HepG2 (cell line): ENCODE measurements around the gene PCGF2. TPM values are rescaled to one million over a fixed set of nuclear protein-coding genes. Genes with fewer than 3 reads are reported as not detected.

Experiments
- ARNT ChIP-seq: fragments of 450-650 bp; IDR thresholded peaks from 2 replicates; pipeline ENCODE4 v1.6.1; 2017
- BCL6 ChIP-seq: IDR thresholded peaks from 2 replicates; pipeline ENCODE4 v1.6.1; 2016; ENCODE audit warnings: missing genetic modification reagents, missing compliant biosample characterization
- CCDC6 ChIP-seq: sonication (generic); formaldehyde crosslinking; IDR thresholded peaks from 2 replicates; pipeline ENCODE4 v1.8.1; 2022; ENCODE audit warnings: mild to moderate bottlenecking, missing genetic modification reagents, moderate library complexity
- DPF2 ChIP-seq: sonication (generic); formaldehyde crosslinking; IDR thresholded peaks from 2 replicates; pipeline ENCODE4 v1.4.0; 2020; ENCODE audit warnings: mild to moderate bottlenecking, low read depth, missing genetic modification reagents, borderline replicate concordance
- EEA1 ChIP-seq: sonication (generic); formaldehyde crosslinking; IDR thresholded peaks from 2 replicates; pipeline ENCODE4 v1.5.1; 2020; ENCODE audit warnings: mild to moderate bottlenecking, missing genetic modification reagents, borderline replicate concordance
- FOSL1 ChIP-seq: sonication (generic); formaldehyde crosslinking; IDR thresholded peaks from 2 replicates; pipeline ENCODE4 v1.9.0; 2021; ENCODE audit warnings: missing genetic modification reagents, borderline replicate concordance
- HOXA5 ChIP-seq: sonication (generic); formaldehyde crosslinking; IDR thresholded peaks from 2 replicates; pipeline ENCODE4 v1.4.0; 2020; ENCODE audit warnings: missing genetic modification reagents
- KLF12 ChIP-seq: sonication (generic); formaldehyde crosslinking; IDR thresholded peaks from 2 replicates; pipeline ENCODE4 v1.4.0; 2020; ENCODE audit warnings: missing genetic modification reagents, borderline replicate concordance
- MED13 ChIP-seq: sonication (generic); formaldehyde crosslinking; IDR thresholded peaks from 2 replicates; pipeline ENCODE4 v1.5.0; 2020; ENCODE audit warnings: missing genetic modification reagents
- NR2F1 ChIP-seq, 2 experiments: fragments of 450-650 bp in 1 of 2; formaldehyde crosslinking in 1 of 2; IDR thresholded peaks; 2 replicates each; pipeline versions ENCODE4 v1.5.0 to v1.6.1; 2016 to 2020; ENCODE audit warnings: mild to moderate bottlenecking in 1 of 2, missing compliant biosample characterization in 1 of 2, missing genetic modification reagents in 1 of 2, moderate library complexity in 1 of 2
- REST ChIP-seq, 2 experiments: IDR thresholded peaks; 2 replicates each; pipeline ENCODE4 v1.6.1; 2011 to 2012; ENCODE audit warnings: low read length in 2 of 2, borderline replicate concordance in 1 of 2, low read depth in 1 of 2, mild to moderate bottlenecking in 1 of 2, moderate library complexity in 1 of 2
- SMAD3 ChIP-seq: sonication (generic); formaldehyde crosslinking; IDR thresholded peaks from 2 replicates; pipeline ENCODE4 v1.4.0; 2020; ENCODE audit warnings: missing genetic modification reagents
- ZNF282 ChIP-seq: fragments of 450-650 bp; IDR thresholded peaks from 2 replicates; pipeline ENCODE4 v1.6.1; 2018; ENCODE audit not compliant: partially characterized antibody
- ZNF749 ChIP-seq: sonication (generic); formaldehyde crosslinking; IDR thresholded peaks from 2 replicates; pipeline ENCODE4 v1.8.0; 2022; ENCODE audit warnings: mild to moderate bottlenecking, missing genetic modification reagents, moderate library complexity, borderline replicate concordance
- ZNF776 ChIP-seq: sonication (generic); formaldehyde crosslinking; IDR thresholded peaks from 2 replicates; pipeline ENCODE4 v1.4.0; 2020; ENCODE audit warnings: mild to moderate bottlenecking, missing genetic modification reagents
- ZNF781 ChIP-seq: sonication (generic); formaldehyde crosslinking; IDR thresholded peaks from 2 replicates; pipeline ENCODE4 v1.5.1; 2020; ENCODE audit warnings: borderline replicate concordance, mild to moderate bottlenecking, missing genetic modification reagents; ENCODE audit errors: not compliant biosample characterization
- ZSCAN12 ChIP-seq: sonication (generic); formaldehyde crosslinking; IDR thresholded peaks from 2 replicates; pipeline ENCODE4 v1.9.0; 2021; ENCODE audit warnings: mild to moderate bottlenecking, missing genetic modification reagents
- polyA plus RNA-seq, 8 experiments: library from polyadenylated mRNA; depleted of rRNA in 3 of 8; stranded (reverse) in 7 of 8; unstranded in 1 of 8; fragments of >200 nt; fragmentation: Illumina TruSeq in 4 of 8; extraction: Trizol in 4 of 8; gene quantifications; 2 replicates each; pipeline versions ENCODE4 v1.2.1 to v1.2.3, GENCODE V29; 2011 to 2016; ENCODE audit warnings: low read depth in 4 of 8, missing spikeins in 1 of 8, mixed read lengths in 1 of 8; ENCODE audit not compliant: insufficient read depth in 1 of 8
- total RNA-seq, 5 experiments: library from RNA; depleted of rRNA; stranded (reverse); fragments of >200 nt; fragmentation: Illumina TruSeq; extraction: Trizol; gene quantifications; 2 replicates each; pipeline ENCODE4 v1.2.3, GENCODE V29; 2016; ENCODE audit warnings: low read depth in 1 of 5
- TF ChIP-seq, protein P1 (sequence below): sonication (generic); formaldehyde crosslinking; conservative IDR thresholded peaks from 2 replicates; pipeline ENCODE4 v1.8.0; 2022; ENCODE audit warnings: mild to moderate bottlenecking, moderate library complexity, missing genetic modification reagents
- TF ChIP-seq, protein P2 (sequence below): sonication (generic); formaldehyde crosslinking; IDR thresholded peaks from 2 replicates; pipeline ENCODE4 v1.4.0; 2020; ENCODE audit warnings: missing genetic modification reagents, borderline replicate concordance

Gene PCGF2
- total and polyA plus RNA-seq, 2 of the 13 experiments (the other 11 are each of a cell fraction or from before 2014, with no cell fraction given): 11.6 to 29.4 TPM

DNA sequence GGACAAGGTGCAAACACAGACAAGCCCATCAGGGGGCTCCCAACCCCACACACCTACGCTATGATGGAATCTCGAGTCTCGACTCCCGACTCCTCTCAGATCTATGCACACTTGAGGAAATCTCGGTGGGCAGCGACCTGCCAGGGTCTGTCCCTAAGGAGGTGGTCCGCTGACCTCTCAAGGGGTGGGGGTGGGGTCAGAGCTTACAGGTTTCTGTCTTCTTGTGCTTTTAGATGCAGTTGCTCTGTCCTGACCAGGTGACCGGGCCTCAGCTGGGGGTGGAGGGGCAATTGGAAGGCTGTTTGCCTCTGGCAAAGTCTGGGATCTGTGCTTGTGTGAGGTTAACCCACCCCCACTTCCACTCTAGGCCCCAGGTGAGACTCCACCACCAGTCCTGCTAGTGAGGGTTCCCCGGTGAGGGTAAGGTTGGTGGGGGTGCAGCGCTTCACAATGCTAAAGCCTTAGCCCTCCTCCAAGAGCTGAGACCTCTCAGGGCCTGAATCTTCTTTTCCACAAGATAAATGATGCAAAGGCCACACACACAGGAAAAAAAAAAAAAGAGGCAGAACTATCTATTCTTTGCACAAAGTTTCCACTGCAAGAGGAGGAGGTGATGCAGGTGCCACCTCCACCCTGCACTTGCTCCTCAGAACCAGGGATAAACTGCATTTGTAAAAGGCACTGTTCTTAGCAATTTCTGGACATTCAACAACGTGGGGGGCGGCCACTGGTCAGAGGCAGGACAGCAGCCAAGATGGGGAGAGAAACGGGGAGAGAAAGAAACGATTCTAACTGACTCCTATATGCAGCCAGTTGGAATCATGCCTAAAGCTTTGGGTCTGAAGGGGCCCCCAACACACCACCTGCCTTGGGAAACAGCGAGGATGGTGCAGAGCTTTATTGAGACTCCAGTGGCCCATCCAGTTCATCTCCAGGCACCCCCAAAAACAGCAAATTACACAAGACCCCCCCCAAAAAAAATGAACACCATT, 13.9 kb downstream of the PCGF2 start (continued):
- TF ChIP-seq MED13 (no peak), BCL6 (CRISPR knock-in tag) (no peak), ZNF282 (no peak), ZNF749 (CRISPR knock-in tag) (no peak), FOSL1 (CRISPR knock-in tag) (no peak), ZSCAN12 (no peak), KLF12 (CRISPR knock-in tag) (no peak), EEA1 (no peak), HOXA5 (CRISPR knock-in tag) (no peak), ARNT (no peak), NR2F1 (CRISPR knock-in tag; IDR thresholded peaks at IDR 0.05) (no peak), REST (IDR thresholded peaks at IDR 0.05; ENCODE audit: borderline replicate concordance in 1 of 2, low read depth in 1 of 2, low read length in 2 of 2) (no peak), ZNF781 (CRISPR knock-in tag) (no peak), CCDC6 (CRISPR knock-in tag) (no peak), SMAD3 (no peak), ZNF776 (CRISPR knock-in tag) (no peak), DPF2 (CRISPR knock-in tag) (no peak)
- TF ChIP-seq, protein P1, sequence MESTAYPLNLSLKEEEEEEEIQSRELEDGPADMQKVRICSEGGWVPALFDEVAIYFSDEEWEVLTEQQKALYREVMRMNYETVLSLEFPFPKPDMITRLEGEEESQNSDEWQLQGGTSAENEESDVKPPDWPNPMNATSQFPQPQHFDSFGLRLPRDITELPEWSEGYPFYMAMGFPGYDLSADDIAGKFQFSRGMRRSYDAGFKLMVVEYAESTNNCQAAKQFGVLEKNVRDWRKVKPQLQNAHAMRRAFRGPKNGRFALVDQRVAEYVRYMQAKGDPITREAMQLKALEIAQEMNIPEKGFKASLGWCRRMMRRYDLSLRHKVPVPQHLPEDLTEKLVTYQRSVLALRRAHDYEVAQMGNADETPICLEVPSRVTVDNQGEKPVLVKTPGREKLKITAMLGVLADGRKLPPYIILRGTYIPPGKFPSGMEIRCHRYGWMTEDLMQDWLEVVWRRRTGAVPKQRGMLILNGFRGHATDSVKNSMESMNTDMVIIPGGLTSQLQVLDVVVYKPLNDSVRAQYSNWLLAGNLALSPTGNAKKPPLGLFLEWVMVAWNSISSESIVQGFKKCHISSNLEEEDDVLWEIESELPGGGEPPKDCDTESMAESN (CRISPR knock-in tag): no peak
- TF ChIP-seq, protein P2, sequence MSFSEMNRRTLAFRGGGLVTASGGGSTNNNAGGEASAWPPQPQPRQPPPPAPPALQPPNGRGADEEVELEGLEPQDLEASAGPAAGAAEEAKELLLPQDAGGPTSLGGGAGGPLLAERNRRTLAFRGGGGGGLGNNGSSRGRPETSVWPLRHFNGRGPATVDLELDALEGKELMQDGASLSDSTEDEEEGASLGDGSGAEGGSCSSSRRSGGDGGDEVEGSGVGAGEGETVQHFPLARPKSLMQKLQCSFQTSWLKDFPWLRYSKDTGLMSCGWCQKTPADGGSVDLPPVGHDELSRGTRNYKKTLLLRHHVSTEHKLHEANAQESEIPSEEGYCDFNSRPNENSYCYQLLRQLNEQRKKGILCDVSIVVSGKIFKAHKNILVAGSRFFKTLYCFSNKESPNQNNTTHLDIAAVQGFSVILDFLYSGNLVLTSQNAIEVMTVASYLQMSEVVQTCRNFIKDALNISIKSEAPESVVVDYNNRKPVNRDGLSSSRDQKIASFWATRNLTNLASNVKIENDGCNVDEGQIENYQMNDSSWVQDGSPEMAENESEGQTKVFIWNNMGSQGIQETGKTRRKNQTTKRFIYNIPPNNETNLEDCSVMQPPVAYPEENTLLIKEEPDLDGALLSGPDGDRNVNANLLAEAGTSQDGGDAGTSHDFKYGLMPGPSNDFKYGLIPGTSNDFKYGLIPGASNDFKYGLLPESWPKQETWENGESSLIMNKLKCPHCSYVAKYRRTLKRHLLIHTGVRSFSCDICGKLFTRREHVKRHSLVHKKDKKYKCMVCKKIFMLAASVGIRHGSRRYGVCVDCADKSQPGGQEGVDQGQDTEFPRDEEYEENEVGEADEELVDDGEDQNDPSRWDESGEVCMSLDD (CRISPR knock-in tag): no peak
